ENCODE data around the gene IL37. TPM values are rescaled to one million over a fixed set of nuclear protein-coding genes. Genes with fewer than 3 reads are reported as not detected.

Gene IL37
- total RNA-seq, 1 experiment from 2014 or later, result not detected

- no peak overlapping the region for H3K4ac ChIP-seq (ENCODE audit: low read depth, low read length)
- no peaks in the 10 kb centered on the region for H3K79me1 ChIP-seq (ENCODE audit: insufficient read depth, low read depth, low read length, poor library complexity, severe bottlenecking)
- H2BK20ac ChIP-seq (ENCODE audit: low read depth, low read length, poor library complexity, severe bottlenecking), result no peak overlapping the region
- H3K56ac ChIP-seq (ENCODE audit: insufficient read length, low read depth, low read length), result no peak overlapping the region
- H2BK5ac ChIP-seq (ENCODE audit: insufficient read length, low read length), result no peak overlapping the region
- H3K9ac ChIP-seq (ENCODE audit: extremely low read depth, insufficient read length, low read length), result no peak overlapping the region
- H2BK15ac ChIP-seq (ENCODE audit: low read depth, low read length), result no peak overlapping the region
- Mint-ChIP-seq H3K4me1 (peaks cover 0 to 4% of the 10 kb centered on the region in 2 experiments; a peak in 2 of 4 replicates), H3K27me3 (ENCODE audit: low read depth) (peaks cover 5% of the 10 kb centered on the region), H3K36me3 (ENCODE audit: insufficient read depth in 1 of 3, low read depth in 3 of 3) (no peaks in the 10 kb centered on the region), H3K4me3 (no peak overlapping the region), H3K9me3 (no peaks in the 10 kb centered on the region), H3K27ac (no peak overlapping the region)
- H3K14ac ChIP-seq (ENCODE audit: insufficient read depth, low read length), result no peak overlapping the region
- H4K91ac ChIP-seq (ENCODE audit: insufficient read length, low read depth, low read length), result no peak overlapping the region
- H3K18ac ChIP-seq (ENCODE audit: insufficient read length, low read depth, low read length), result no peak overlapping the region
- no peak for TF ChIP-seq CTCF (conservative IDR thresholded peaks at IDR 0.05)
- no peak for DNase-seq
- no peaks in the 10 kb centered on the region for H3K9me3 ChIP-seq (ENCODE audit: control insufficient read depth, low read depth, low read length)
- H3K27ac ChIP-seq (ENCODE audit: insufficient read length, low read depth, low read length), result no peak overlapping the region
- H4K5ac ChIP-seq (ENCODE audit: insufficient read length, low read depth, low read length), result no peak overlapping the region
- no peak overlapping the region for H3T11ph ChIP-seq (ENCODE audit: low read length)
- H3K4me2 ChIP-seq (ENCODE audit: insufficient read depth, insufficient read length, low read length), result no peak overlapping the region
- H3K27me3 ChIP-seq (ENCODE audit: insufficient read depth, low read length), result no peaks in the 10 kb centered on the region
- no CpG with 5 or more reads among the region's 3 CpGs for WGBS (ENCODE audit: extremely low coverage, insufficient read length, low lambda C conversion rate)
- H4K20me1 ChIP-seq (ENCODE audit: control insufficient read depth, insufficient read depth, insufficient read length), result no peaks in the 10 kb centered on the region
- H4K8ac ChIP-seq (replicated peaks; ENCODE audit: insufficient read length, low read depth, low read length), result no peak overlapping the region
- no peak overlapping the region for H2BK12ac ChIP-seq (ENCODE audit: insufficient read length, low read depth, low read length)
- H3K4me1 ChIP-seq (ENCODE audit: insufficient read depth, low read length), result no peaks in the 10 kb centered on the region
- H3K79me2 ChIP-seq (ENCODE audit: insufficient read depth, low read length), result no peaks in the 10 kb centered on the region
- H3K23me2 ChIP-seq (ENCODE audit: insufficient read length, low read depth, low read length, poor library complexity, severe bottlenecking), result no peaks in the 10 kb centered on the region
- H2AK5ac ChIP-seq (ENCODE audit: insufficient read length, low read length), result no peak overlapping the region
- no peak overlapping the region for H3K23ac ChIP-seq (ENCODE audit: insufficient read length, low read depth, low read length)
- no peak overlapping the region for H2BK120ac ChIP-seq (ENCODE audit: low read depth, low read length, poor library complexity, severe bottlenecking)
- H2AFZ ChIP-seq (ENCODE audit: low read length), result no peak overlapping the region
Measured at GRCh38 chr2:112926707-112927106, 15.7 kb downstream of the IL37 start.

Data from H9 (cell line).